Glutamatergic neuron (in vitro differentiated cells): ENCODE results near the gene PARP14. TPM values are rescaled to one million over a fixed set of nuclear protein-coding genes. Genes with fewer than 3 reads are reported as not detected.
"Not testable (repeated sequence)": the region's sequence is repeated elsewhere in the genome, so short reads cannot be mapped to it uniquely, and the experiment has no call there.

Source experiments
- DNase-seq: peaks from one replicate; pipeline ENCODE4 v3.0.0; 2022
- H3K27ac Mint-ChIP-seq: one replicate; pipeline ENCODE4 v1.8.0; 2020; ENCODE audit warnings: mild to moderate bottlenecking, mixed read lengths, inconsistent platforms; ENCODE audit not compliant: unreplicated experiment
- H3K27me3 Mint-ChIP-seq: one replicate; pipeline ENCODE4 v1.8.0; 2020; ENCODE audit warnings: mild to moderate bottlenecking, moderate library complexity, mixed read lengths, inconsistent platforms; ENCODE audit not compliant: unreplicated experiment
- H3K36me3 Mint-ChIP-seq: one replicate; pipeline ENCODE4 v1.8.0; 2020; ENCODE audit warnings: mild to moderate bottlenecking, mixed read lengths, inconsistent platforms; ENCODE audit not compliant: unreplicated experiment
- H3K4me1 Mint-ChIP-seq: one replicate; pipeline ENCODE4 v1.8.0; 2020; ENCODE audit warnings: mild to moderate bottlenecking, low read depth, mixed read lengths, inconsistent platforms; ENCODE audit not compliant: unreplicated experiment
- H3K4me3 Mint-ChIP-seq: one replicate; pipeline ENCODE4 v1.8.0; 2020; ENCODE audit warnings: mild to moderate bottlenecking, mixed read lengths, inconsistent platforms; ENCODE audit not compliant: unreplicated experiment
- H3K9me3 Mint-ChIP-seq: one replicate; pipeline ENCODE4 v1.8.0; 2020; ENCODE audit warnings: mild to moderate bottlenecking, moderate library complexity, mixed read lengths, inconsistent platforms; ENCODE audit not compliant: unreplicated experiment
- CTCF ChIP-seq: fragments of 200-600 bp; sonication (generic); IDR thresholded peaks from one replicate; pipeline ENCODE4 v1.5.0; 2021; ENCODE audit not compliant: partially characterized antibody, unreplicated experiment
- total RNA-seq: library from RNA; stranded (reverse); fragmentation: NEBNext Ultra II Directional; extraction: Animal tissue kit (Norgen Biotek cat#: 25700); gene quantifications from one replicate; pipeline ENCODE4 v1.2.1, GENCODE V29; 2021; ENCODE audit not compliant: unreplicated experiment

The PARP14 gene
- total RNA-seq, 1 donor from 2014 or later, result 0.05 TPM

DNA sequence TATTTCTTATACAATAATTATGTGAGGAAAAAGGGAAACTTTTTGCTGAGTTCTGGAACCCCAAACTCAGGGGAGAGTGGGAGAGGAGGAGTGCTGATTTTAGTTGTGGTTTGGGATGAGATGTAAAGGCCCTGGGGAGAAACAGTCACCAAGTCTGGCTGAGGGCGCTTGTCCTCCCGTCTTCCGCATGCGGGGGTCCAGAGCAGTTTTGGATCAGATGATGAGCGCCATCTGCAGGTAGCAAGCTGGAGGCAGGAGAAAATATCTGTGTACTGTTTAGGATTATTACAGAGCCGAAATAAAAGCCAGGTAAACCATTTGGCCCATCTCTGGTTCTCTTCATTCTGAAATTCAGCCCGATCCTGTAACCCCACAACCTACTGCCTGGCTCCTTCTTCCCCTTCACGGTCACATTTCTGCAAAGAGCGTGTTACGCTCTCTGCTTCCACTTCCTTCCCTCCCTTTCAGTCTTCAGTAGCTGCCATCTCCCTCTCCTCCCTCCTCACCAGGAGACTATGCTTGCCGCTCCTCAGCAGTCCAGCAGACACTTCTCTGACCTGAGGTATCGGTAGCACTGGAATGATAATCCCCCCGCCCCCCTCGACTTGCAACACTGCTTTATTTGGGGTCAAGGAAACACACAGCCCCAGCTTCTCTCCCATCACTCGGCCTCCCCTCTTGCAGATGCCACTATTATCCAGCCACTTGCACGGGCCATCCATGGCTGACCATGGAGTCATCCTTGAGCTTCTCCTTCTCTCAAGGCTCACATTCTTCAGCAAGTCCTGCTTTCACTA, 1.4 kb upstream of the PARP14 start:
- Mint-ChIP-seq H3K27ac (no peak overlapping the region), H3K27me3 (peaks cover 22% of the 10 kb centered on the region), H3K4me3 (peak overlapping the region; percentile 1), H3K36me3 (no peaks in the 10 kb centered on the region), H3K9me3 (peaks cover 2% of the 10 kb centered on the region), H3K4me1 (peaks cover 4% of the 10 kb centered on the region)
- TF ChIP-seq CTCF, result peak; percentile 66
- peak; percentile 72 for DNase-seq

GRCh38 chr3:122679882-122680474, 661 bp upstream of the PARP14 start:
- no peak for TF ChIP-seq CTCF
- Mint-ChIP-seq H3K4me1 (peaks cover 4% of the 10 kb centered on the region), H3K4me3 (peak overlapping the region; percentile 60), H3K9me3 (peaks cover 2% of the 10 kb centered on the region), H3K27me3 (peaks cover 22% of the 10 kb centered on the region), H3K27ac (no peak overlapping the region), H3K36me3 (no peaks in the 10 kb centered on the region)
- DNase-seq, result no peak

DNA sequence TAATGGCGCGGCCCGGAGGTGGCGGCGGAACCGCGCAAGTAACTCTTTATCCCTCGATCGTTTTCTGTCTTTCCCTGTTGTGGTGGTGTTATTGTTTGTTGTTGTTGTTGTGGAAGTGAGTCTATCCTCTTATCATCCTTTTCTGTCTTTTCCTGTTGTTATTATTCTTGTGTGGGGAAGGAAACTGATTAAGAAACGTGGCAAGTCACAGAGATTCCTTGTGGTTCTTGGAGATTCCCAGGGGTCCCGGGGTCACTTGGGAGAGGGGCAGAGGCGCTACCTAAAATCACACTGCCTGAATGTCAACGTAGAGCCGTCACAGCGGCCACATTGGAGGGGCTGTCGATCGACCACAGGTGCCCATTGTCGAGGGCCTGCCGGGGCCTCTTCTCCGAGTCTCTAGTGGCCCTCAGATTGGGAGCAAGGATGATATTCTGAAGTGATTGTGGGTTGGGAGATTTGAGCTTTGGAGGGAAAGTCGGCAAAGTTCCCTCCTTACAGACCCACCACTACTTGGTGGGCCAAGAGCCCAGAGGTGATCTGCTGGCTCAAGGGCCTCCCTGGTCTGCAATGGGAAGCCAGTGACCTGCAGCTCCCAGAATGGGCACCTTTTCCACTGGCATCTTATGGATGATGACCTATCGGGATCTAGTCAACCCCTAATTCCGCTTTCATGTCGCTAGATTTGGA, 790 bp downstream of the PARP14 start:
- Mint-ChIP-seq H3K4me3 (peak overlapping the region; percentile 81), H3K4me1 (peaks cover 4% of the 10 kb centered on the region), H3K27ac (no peak overlapping the region), H3K27me3 (peaks cover 22% of the 10 kb centered on the region), H3K36me3 (no peaks in the 10 kb centered on the region), H3K9me3 (peaks cover 2% of the 10 kb centered on the region)
- TF ChIP-seq CTCF, result no peak
- DNase-seq, result no peak

DNA sequence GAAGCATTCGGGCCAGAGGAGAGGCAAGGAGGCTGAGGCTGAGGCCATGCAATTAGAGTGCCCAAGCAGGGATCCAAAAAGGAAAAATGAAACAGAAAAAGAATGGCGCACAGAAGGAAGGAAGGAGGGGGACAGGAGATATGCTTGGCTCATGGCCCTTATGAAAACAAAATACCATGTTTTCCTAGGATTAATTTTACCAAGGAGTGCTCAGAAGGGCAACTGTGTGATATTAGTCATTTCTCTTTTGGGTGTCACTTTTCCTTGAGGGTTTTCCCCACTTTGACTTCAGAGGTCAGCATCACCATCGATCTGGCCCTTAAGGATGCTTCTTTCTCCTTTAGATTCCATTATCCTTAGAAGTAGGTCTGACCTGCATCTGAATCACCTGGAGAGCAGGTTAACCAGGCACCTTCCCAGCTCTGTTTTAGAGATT, 1.4 kb downstream of the PARP14 start:
- Mint-ChIP-seq H3K9me3 (peaks cover 2% of the 10 kb centered on the region), H3K4me1 (peaks cover 4% of the 10 kb centered on the region), H3K36me3 (no peaks in the 10 kb centered on the region), H3K27ac (no peak overlapping the region), H3K4me3 (no peak overlapping the region), H3K27me3 (peaks cover 22% of the 10 kb centered on the region)
- no peak for DNase-seq
- TF ChIP-seq CTCF, result no peak

DNA sequence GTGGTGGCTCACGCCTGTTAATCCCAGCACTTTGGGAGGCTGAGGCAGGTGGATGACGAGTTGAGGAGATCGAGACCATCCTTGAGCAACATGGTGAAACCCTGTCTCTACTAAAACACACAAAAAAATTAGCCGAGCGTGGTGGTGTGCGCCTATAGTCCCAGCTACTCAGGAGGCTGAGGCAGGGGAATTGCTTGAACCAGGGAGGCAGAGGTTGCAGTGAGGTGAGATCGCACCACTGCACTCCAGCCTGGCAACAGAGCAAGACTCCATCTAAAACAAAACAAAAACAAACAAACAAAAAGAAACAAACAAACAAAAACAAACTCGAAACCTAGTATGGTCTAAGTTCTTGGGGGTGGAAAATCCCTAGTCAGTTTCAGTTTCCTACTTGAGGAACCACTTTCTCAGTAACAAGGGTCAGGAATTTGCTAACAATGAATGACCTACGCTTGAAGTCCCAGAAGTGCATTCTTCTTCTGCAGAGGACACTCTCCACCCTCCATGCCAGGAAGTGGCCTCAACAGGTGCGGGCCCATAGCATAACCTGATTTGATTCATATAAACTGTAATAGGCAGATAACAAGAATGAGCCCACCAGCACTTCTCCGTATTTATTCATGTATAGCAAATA, 2.3 kb downstream of the PARP14 start:
- H3K4me3 Mint-ChIP-seq, DNase-seq, H3K27ac Mint-ChIP-seq, H3K9me3 Mint-ChIP-seq, H3K36me3 Mint-ChIP-seq, H3K4me1 Mint-ChIP-seq: not testable (repeated sequence)
- H3K27me3 Mint-ChIP-seq, result peaks cover 22% of the 10 kb centered on the region
